22Rv1 (cell line): ENCODE results near the gene MN1.

Source experiments
- H3K27ac ChIP-seq: fragments of 450-650 bp; 2 replicates; pipeline ENCODE4 v1.5.1; 2017
- CTCF ChIP-seq: fragments of 450-650 bp; IDR thresholded peaks from 2 replicates; pipeline ENCODE4 v1.5.1; 2017; ENCODE audit warnings: mild to moderate bottlenecking
- ZFX ChIP-seq: fragments of 450-650 bp; IDR thresholded peaks from 2 replicates; pipeline ENCODE4 v1.6.1; 2017; ENCODE audit warnings: antibody characterized with exemption, borderline replicate concordance

MN1 gene

GRCh38 chr22:27714068-27714467 lies 87.5 kb downstream of the MN1 start:
- H3K27ac ChIP-seq = no peak overlapping the region
- TF ChIP-seq CTCF (no peak), ZFX (no peak)

- H3K27ac ChIP-seq = no peak overlapping the region
Measured at GRCh38 chr22:27713461-27713860, 88.1 kb downstream of the MN1 start.

GRCh38 chr22:27711756-27712155 lies 89.8 kb downstream of the MN1 start:
- TF ChIP-seq ZFX = no peak
- TF ChIP-seq CTCF = no peak
- H3K27ac ChIP-seq = no peak overlapping the region

More at GRCh38 chr22:27713461-27713860, 88.1 kb downstream of the MN1 start:
- TF ChIP-seq CTCF = no peak
- TF ChIP-seq ZFX = no peak

GRCh38 chr22:27711012-27711411 lies 90.5 kb downstream of the MN1 start:
- H3K27ac ChIP-seq = no peak overlapping the region
- TF ChIP-seq CTCF = no peak
- no peak for TF ChIP-seq ZFX

GRCh38 chr22:27709919-27710675 lies 91.5 kb downstream of the MN1 start:
- no peak overlapping the region for H3K27ac ChIP-seq
- TF ChIP-seq ZFX = no peak
- TF ChIP-seq CTCF = no peak

- TF ChIP-seq ZFX = no peak
- no peak for TF ChIP-seq CTCF
- no peak overlapping the region for H3K27ac ChIP-seq
Measured at GRCh38 chr22:27706489-27706888, 95.1 kb downstream of the MN1 start.

GRCh38 chr22:27705408-27706080 lies 96.0 kb downstream of the MN1 start:
- no peak for TF ChIP-seq CTCF
- TF ChIP-seq ZFX = no peak
- no peak overlapping the region for H3K27ac ChIP-seq
